GM21390 (cell line): Measurements from ENCODE around the gene CRACDL.

Experiments used
- ATAC-seq: cut with Tn5 transposase; IDR thresholded peaks from one replicate; pipeline ENCODE4 v1.9.1; 2021; ENCODE audit not compliant: unreplicated experiment

CRACDL gene

DNA sequence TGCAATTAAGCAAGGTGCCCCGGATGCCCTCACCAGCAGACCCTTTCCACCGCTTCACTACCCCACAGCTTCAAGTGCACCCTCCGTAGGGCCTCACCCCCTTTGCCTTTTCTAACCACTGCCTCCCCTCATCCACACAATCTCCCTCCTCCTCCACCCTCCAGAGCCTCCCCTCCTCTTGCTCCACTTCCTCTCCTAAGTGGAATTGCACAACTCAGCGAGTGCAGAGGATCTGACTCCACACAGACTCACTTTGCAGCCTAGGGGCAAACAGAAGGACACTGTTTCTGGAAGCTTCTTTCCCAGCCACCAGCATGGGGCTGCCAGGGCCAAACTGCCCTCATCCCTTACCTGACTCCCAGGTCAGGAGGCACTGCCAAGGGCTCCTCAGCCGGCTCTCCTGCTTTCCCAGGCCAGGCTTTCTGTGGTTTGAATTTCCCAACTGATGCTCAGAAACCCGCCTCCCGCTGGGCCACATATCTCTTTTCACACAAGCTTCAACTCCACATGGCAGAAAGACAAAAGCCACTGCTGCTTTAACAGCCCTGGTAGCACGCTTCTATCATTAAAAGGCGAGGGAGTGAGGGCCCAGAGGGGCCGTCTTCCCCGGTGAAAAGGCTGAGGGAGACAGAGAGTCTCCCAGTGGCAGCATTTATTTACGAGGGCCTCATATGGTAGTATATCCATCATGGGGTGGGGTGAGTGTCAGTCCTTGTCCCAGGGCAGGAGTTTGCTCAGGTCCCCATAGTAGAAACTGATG lies 130.4 kb downstream of the CRACDL start:
- ATAC-seq, result no peak

DNA sequence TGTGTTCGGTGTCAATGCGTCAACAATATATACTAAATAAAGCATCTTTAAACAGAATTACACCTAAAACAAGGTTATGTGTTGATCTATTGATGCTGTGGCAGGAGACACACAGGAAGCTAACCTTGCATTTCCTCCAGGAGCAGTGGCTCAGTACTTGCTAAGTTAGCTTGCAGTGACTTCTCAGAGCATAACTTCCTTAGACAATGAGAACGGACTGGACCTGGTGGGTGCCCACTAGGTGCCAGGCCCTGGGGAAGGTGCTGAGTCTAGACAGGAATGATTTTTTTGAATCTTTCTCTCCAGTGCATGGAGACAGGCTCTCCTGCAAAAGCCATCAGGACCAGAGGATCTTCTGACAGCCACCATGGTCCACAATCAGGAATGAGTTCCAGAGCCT lies 131.3 kb downstream of the CRACDL start:
- no peak for ATAC-seq

DNA sequence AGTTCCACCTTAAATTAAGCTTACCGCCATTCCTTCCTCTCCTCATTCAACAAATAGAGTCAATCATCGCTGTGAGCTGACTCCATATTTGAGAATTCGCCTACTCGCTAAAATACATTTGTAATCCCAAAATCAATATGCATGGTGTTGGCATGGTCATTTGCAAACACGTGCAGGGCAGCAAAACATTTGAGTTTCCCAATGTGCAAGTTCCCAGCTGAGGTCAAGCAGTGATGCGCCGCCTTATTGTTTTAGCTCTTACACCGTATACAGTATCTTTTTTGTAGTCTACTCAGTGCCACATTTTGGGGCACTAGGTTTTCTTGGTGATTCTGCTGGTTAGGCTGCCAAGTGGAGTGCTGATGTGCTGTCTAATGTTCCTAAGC lies 131.8 kb downstream of the CRACDL start:
- no peak for ATAC-seq

DNA sequence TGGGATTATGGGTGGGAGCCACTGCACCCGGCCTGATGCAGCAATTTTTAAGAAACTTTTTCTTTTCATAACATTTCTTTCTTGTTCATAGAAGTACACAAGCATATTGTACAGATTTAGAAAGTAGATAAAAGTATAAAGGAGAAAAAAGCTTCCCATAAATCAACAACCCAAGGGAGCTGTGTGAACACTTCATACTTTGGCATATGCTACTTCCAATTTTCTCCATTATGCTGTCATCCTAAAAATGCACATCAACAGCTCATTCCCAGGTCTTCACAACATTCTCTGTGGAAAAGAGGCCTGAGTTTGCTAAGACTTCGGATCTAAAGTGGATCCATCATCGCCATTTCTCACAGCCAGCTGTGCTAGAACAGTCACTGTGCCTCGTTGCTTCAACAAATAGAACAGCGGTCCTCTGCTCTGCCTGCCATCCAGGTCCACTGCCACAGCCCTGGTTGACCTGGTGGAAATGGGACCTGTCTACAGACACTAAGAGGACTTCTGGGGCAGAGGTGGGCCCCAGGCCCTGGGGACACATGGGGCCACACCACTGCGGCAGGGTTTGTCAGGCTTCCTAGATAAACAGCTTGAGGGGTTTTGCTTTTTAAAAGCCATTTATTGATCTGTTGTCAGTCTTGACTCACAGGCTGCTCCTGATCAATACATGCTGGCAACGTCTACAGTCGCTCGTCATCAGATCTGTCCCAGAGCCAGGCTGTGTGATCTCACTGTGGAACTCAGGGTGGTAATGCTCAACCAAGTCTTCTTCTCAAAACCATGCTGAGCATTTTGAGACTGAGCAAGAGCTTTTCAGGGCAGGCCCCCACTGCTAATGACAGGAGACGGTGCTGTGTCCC lies 132.4 kb downstream of the CRACDL start:
- no peak for ATAC-seq

DNA sequence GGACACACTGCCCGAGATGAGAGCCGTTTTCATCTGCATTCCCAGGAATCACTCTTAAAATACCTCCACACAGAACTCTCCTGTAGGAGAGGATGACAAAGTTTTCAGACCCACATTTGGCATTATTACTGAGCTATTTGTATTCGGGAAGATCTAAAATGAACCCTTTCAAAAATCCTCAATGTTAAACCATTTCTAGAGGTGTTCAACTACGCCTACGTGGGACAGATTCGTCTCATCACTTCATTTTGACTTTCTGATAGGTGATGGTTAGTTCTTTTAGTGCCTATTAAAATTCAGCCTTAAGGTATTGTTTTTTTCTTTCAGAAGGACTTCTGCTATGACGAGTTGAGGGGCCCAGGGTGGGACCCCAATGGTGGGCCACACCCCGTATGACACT lies 133.7 kb downstream of the CRACDL start:
- no peak for ATAC-seq

DNA sequence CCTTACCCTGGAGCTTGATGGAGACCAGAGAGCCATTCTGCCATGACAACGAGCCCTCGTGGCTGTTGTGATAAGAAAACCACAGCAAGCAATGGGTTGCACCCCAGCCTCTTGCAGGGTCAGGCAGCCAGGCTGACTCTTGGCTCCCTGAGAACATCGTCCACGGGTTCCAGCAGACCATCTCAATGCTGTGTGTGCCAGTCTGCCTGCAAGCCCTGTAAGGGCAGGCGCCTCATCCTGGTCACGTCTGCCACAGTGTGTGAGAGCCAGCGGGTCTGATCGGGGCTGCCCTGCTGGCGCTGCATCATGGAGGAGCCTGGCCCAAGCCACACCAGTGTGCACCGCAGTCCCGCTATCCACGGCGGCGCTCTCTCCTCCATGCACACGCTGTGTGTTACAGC lies 134.1 kb downstream of the CRACDL start:
- ATAC-seq, result no peak

DNA sequence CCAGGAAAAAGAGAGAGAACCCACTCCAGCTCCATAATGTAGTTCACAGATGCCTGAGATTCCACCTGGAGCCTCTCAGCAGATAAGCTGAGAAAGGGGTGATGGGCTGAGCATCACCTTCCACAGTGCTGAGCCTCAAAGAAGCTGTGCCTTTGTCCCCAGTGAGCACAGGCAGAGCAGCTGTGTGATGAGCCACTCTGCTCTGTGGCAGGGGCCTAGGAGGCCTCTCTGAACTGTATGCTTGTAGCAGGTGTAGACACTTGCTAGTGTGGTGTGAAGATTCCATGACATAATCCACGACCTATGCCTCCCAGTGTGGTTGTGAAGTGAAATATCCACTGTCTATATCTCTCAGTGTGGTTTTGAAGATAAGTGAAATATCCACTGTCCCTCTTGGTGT lies 134.7 kb downstream of the CRACDL start:
- no peak for ATAC-seq

DNA sequence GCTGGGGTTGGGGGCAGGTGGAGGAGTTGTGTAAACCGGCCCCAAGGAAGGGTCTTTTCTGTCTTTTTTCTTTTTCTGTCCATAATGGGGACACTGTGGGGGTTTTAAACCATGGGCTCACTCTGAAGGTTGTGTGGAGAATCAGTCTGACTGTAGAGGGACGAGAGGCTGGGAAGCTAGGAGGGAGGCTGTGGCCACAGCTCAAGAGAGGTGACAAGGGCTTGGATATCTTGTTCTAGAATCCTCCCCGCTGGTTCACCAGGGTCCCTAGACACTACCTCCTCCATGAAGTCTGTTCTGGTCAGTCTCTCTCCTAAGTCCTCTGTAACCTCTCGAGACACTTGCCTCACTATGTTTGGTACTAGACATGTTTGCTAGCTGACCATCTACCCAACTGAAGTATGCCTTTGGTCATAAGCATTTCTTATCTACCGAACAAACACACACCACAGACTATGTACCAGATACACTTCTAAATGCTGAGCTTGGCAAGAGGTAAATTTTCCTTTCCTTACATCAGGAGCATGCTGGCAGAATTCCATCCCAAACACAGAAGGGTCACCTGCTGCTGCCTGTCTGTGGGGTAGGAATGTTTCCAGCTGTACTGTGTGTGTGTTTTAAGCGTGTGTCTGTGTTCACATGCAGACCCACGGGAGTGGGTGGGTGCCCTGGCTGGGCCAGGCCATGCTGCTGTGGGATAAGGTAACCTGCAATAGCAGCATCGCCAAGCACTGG lies 135.5 kb downstream of the CRACDL start:
- no peak for ATAC-seq

DNA sequence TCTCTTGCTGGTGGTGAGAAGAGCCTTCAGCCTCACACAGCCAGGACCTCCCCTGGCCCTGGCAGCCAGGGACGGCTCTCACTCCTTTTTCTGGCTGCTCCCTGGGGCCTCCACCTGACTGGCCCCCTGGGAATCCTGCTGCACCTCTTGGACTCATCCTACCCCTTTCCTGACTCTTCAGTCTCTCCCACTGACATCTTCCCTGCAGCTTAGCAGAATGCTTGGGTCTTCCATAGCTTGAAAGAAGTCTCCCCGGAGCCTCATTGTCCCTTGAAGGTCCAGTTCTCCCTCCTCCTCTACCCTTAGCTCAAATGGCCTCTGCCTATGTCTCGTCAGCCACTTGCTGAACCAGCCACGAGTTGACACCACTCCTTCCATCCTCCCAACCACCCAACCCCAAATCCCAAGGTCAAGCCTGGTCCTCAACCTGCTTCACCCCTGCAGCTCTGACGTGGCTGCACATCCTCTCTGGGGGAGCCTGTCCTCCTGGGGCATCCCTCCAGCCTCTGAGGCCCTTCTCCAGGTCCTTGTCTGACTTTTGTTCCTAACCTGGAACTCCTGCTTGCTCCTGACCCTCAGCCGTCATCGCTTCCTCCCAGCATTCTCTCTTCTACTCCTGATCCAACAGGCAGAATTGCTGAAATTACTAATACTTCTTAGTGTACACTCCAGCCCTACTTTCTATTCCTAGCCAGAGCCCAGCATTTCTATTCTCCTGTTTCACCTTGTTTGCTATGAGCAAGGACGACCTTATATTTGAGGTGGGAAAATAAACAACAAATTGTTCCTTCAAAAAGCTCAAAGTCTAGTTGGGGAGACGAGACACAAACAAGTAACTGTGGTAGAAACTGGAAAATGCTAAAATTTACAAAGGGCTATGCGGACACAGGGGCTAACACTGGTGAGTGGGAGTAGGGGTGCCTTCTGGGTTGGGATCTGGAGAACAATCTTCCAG lies 136.4 kb downstream of the CRACDL start:
- no peak for ATAC-seq

DNA sequence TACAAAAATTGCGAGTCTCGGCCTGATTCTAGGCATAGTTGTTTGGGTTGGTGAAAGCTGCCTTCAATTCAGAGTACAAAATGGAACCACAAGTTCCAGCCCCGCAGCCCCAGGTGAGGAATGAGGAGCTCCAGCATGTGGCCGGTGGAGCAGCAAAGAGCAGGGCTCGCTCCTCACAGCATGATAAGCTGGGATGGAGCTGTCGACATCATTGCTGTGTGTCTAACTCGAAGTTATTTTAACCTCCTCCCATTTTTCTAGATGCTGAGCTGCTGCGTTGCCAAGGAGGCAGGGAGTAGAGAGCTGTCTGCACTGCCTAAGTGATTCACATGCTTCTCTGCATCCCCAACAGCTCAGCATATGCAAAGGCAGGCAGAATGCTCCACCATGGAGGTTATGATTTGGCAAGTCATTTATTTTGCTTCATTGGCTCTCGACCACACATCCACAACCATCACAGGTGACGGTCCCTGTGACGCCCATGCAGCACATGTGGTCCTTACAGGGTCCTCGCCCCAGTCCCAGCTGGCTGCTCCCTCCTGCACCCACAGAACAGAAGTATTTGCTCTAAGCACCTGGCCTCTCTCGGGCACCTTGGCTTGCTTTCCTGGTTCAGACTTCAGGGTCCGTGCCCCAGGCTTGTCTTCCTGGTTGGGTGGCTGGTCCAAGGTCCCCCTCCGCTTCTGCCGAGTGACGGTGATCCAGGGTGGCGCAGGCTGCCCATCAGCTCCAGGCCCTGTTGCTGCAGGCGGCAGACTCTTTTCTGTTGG lies 139.1 kb downstream of the CRACDL start:
- no peak for ATAC-seq

DNA sequence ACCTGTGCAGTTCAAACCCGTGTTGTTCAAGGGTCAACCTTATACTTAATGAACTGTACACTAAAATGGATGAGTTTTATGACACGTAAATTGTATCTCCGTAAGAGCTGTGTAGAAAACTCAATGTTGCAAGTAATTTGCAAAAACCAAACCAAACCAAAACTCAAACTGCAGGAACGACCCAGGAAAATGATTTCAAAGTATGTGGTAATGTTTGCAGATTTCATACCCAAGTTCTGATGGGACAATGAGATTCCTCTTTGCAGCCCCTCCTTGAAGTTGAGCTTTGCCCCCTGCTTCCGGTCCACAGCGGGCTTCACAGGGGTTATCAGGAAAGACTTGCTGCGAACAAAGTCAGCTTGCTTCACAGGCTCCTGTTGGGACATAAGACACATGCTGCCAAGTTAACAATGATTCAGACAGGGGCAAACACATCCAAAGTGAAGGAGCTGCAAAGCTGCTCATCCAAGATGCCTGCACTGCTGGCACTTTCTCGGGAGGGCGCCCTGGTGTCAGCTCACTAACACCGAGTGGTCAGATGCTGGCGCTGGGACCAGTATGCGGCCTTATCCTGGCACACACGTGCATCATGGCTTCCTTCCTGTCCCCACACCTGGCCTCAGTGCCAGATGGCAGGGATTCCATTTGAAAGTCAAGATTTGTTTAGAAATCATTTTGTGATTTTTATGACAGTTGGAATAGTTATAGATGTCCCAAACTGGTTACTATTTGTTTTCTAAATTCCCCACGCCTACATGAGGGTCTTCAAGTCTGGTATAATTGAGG lies 139.9 kb downstream of the CRACDL start:
- no peak for ATAC-seq

DNA sequence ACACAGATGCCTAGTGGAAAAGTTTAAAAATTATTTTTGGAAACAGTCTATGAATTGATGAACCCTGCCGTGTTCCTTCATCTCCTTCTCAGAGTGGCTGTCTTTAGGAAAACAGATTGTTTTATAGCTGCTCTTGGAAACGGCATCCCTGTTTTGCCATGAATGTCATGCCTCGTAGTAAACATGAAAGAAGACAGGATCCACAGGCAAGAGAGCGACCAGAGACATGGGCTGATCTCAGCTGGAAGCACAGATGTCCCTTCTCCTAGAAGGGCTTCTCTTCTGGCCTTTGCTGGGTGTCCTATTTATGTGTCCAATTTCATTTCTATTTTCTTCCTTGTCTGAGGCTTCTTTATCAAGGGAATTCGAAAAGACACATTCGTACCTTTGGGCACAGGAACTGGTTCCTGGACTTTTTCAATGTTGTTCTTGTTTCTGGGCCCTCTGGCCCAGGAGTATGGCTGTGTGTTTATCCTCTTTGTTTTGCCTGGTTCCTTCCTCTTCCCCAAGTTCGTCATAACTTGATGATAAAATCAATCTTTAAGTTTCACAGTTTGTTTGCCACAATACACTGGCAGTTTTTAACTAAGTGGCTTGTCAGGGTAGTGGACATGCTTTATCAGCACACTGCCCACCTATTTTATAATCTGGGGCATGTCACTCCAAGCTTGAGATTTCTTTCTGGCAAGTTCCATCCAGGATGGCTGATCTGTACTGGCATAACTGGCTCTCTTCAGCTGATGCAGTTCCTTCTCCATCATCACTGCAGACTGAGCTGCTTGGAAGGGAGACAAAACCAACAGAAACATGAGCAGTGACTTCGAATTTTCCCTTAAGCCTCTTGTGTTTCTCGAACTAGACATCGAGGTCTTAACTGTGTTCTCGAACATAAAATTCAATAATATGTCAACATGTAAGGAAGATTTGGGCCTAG lies 141.9 kb downstream of the CRACDL start:
- ATAC-seq, result no peak

DNA sequence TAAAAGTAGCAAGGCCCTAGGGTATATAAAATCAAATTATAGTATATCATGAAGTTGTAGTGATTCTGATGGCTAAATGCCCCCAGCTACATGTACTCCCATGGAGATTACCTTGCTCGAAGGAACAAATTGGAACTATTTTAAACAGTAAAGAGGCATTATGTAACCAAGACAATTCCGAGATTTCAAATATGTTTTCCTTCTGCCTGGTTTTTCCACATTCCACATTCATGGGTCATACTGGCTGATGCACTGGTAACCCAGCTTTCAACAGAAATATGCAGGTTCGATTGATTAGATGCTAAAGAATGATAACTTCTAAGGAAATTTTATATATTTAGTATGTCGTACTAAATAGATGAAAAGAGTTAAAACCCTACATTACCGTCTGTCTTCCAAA lies 142.8 kb downstream of the CRACDL start:
- ATAC-seq, result no peak

DNA sequence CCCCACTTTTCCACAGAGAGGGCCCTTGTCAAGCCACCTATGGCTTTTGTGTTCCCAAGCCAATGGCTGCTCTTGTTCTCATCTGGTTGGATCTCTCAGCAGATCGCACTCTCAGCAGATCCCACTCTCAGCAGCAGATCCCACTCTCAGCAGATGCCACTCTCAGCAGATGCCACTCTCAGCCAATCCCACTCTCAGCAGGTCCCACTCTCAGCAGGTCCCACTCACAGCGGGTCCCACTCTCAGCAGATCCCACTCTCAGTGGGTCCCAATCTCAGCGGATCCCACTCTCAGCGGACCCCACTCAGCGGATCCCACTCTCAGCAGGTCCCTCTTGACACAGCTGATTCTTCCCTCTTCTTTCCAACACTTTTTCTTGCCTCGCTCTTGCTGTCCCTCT lies 145.8 kb downstream of the CRACDL start:
- no peak for ATAC-seq

DNA sequence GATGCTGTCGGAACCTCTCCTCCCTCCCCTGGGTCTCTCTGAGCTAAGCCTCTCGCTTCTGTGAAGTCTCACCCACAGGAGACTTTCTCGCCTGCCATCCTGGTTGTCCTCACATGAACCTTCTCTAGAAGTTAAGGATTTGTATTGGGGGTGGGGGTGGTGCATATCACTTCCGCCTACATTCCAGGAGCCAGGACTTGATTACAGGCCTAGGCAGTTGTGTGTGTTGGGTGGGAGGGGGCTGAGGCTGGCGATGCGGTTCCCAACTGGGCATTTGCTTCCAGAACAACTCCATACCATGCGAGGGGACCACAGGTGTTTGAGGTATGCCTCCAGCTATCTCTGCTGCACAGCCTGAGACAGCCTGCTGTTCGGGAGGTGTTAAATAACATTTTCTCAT lies 148.3 kb downstream of the CRACDL start:
- ATAC-seq, result no peak

DNA sequence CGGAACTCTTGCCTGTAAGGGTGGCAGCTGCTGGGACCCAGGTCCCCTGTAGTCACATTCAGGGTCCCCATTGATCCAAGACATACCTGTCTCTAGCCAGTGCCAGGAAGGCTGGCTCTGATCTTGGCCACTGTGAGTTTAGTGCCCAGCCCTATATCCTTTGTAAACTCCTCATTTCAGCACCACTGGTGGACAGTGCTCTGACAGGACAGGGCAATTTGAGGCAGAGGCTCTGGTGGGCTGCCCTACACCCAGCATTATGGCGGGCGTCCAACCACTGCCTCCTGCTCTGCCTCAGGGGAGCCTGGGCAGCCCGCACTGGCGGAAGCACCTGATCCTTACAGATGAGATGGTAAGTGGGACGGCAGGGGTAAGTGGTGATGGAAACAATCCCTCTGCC lies 149.8 kb downstream of the CRACDL start:
- no peak for ATAC-seq

DNA sequence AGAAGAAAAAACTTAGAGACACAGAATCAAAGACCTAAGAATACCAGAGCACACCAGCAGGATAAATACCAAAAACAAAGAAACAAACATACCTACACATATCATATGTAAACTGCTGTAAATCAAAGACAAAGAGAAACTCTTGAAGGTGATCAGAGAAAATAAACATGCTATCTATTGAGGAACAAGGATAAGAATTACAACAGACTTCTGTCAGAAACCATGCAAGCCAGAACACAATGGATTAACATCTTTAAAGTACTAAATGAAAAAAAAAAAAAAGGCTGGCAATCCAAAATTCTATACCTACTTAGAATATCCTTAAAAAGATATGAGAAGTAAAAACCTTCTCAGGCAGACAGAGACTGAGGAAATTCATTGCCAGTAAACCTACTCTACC lies 153.5 kb downstream of the CRACDL start:
- no peak for ATAC-seq

DNA sequence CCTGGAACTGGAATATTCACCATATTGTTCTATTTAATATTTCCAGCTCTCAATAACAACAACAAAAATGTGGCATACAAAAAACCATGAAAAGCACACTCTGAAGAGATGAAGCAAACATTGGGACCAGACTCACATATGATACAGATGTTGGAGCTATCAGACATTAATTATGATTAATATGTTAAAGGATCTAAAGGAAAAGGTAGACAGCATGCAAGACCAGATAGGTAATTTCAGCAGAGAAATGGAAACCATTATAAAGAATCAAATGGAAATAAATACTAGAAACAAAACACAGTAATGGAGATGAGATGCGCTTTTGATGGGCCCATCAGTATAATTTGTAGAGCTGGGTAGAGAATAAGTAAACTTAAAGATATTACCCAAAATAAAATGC lies 154.2 kb downstream of the CRACDL start:
- ATAC-seq, result no peak
